Measurements from ENCODE around the gene ZNF345.

The ZNF345 gene

DNA sequence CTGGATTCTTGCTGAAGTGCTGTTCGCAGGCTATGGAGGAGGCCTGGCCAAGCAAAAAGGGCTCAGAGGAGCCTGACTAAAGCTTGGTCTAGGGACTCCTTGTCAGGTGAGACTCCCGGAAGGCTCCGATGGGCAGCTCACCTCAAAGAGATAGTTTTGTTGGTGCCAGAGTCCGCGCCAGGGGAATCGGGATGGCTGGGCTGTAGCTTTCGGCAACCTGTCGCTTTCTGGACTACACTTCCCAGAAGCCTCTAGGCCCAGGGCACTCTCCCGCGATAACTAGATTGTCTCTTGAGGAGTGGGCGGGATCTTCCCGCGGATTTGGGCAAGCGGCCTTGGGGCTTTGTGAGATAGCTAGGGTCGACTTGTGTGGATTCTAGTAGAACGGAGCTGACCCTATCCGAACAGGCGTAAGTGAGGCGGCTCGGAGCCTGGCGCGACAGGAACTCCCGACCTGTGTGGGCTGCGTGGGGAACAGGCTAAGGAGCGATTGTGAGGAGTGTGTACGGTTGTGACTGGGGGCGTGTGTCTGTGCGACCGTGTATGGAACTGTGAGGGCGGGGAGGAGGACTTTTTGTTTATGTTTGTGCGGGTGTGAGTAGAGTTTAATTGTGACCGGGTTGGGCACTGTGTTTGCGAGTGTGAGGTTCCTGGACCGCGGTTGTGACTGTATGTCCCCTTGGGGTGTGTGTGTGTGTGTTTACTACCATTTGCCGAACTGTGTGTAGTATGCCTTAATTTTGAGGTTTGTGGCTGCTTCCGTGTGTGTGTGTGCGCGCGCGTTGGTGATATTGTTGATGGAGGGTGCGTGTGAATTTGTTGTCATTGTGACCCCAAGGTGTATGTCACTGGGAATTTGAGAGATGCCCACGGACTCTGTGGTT, at the start of gene ZNF345:
ZNF345 (plus strand) TSS at position 318 of the 884 bp plus-strand sequence. CDS start 25,955 bp downstream, outside the sequence.
- DNase-seq, result peak; percentile 98

DNA sequence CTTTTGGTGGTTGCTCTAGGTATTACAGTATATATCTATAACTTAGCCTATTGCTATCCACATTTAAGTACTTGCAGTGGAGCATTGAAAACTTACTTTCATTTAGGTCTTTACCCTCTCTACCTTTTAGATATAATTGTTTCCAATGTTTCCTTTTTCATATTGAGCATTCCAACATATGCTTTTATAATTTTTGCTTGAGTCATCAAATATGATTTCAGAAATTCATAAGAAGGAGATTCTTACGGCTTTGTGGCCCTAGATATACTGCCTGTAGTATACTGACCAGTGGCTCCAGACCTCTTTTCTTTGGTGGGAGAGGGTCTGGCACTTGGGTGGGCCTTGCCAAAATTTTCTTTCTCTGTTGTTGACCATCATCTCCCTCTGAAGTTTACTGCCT, 45.3 kb upstream of the ZNF345 start:
- DNase-seq, result no peak

GRCh38 chr19:36807029-36807428, 43.6 kb upstream of the ZNF345 start:
- no peak for DNase-seq

GRCh38 chr19:36819130-36819630, 31.5 kb upstream of the ZNF345 start:
- no peak for DNase-seq

DNA sequence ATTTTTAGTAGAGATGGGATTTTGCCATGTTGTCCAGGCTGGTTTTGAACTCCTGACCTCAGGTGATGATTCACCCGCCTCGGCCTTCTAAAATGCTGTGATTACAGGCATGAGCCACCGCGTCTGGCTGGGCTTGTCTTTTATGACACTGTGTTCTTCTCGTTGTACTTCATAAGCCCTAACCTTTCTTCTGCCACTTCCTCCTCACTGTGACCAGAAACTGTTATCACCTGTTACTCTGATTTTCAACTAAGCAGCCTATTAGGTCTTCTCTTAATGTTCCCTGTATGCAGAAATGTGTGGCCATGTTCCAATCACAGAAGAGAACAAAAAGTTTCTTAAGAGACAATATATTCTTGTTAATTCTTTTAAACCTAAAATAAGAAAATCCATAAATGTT, 28.9 kb upstream of the ZNF345 start:
- DNase-seq, result no peak

DNA sequence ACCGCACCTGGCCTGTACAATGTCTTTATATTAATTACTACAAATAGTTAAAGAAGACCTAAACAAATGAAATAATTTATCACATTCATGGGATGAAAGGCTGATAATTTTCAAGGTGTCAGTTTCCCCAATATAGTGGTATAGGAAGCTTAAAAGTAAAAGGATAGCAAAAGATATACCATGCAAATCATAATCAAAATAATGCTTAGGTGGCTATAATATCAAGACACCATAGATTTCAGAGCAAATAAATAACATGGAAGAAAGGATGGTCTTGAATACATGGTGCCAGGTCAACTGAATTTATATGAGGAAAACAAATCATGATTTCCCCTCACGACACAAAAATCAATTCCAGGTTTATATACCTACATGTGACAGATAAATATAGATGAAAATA, 17.2 kb upstream of the ZNF345 start:
- no peak for DNase-seq

- peak; percentile 59 for DNase-seq
These were observed 13.3 kb upstream of the ZNF345 start for GRCh38 chr19:36837176-36837905.

GRCh38 chr19:36837906-36838783, 12.5 kb upstream of the ZNF345 start, which contains the start of gene ZNF790:
TSS of gene ZNF790 (minus strand) at chr19:36838387. CDS start at chr19:36825619, 12,768 bp downstream.
- peak; percentile 96 for DNase-seq

- DNase-seq, result no peak
These were observed 11.8 kb upstream of the ZNF345 start for GRCh38 chr19:36838784-36839324.

- DNase-seq, result no peak
These were observed 2.7 kb upstream of the ZNF345 start for GRCh38 chr19:36847968-36848367.

GRCh38 chr19:36849701-36850558, 746 bp upstream of the ZNF345 start:
- DNase-seq, result peak; percentile 95

DNA sequence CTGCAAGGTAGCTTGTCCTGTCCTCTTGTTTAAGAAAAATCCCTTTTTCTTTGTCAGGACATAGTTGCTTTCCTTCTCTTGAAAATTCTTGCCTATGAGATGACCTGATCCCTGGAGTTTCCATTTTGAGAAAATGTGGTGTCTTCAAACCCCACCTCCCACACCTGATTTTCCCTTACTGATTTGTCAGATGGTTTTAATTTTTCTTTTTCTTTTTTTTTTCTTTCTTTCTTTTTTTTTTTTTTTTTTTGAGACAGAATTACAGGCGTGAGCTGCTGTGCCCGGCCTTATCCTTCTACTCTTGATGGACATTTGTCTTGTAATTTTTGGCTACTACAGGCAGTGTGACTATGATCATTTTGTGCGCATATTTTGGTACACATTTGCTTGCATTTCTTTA, 1.2 kb downstream of the ZNF345 start:
- no peak for DNase-seq

- peak; percentile 15 for DNase-seq
These were observed 26.6 kb downstream of the ZNF345 start for GRCh38 chr19:36876993-36877938.

- peak; percentile 2 for DNase-seq
These were observed 41.2 kb downstream of the ZNF345 start for GRCh38 chr19:36891768-36892357.

DNA sequence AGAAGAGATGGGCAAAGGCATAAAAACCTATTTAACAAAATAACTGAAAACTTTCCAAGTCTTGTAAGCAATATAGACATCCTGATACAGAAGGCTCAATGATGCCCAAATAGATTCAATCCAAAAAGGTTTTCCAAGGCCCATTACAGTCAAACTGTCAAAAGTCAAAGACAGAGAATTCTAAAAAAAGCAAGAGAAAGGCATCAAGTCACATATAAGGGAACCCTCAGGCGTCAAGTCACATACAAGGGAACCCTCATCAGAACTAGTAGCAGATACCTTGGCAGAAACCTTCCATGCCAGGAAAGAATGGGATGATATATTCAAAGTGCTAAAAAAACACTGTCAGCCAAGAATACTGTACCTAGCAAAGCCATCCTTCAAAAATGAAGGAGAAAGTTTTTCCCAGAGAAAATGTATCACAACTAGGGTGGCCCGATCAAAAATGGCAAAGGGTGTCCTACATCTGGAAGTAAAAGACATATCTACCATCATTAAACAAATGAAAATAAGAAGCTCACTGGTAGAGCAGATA, 44.2 kb downstream of the ZNF345 start:
- no peak for DNase-seq

- no peak for DNase-seq
These were observed 47.7 kb downstream of the ZNF345 start for GRCh38 chr19:36898422-36898821.

DNA sequence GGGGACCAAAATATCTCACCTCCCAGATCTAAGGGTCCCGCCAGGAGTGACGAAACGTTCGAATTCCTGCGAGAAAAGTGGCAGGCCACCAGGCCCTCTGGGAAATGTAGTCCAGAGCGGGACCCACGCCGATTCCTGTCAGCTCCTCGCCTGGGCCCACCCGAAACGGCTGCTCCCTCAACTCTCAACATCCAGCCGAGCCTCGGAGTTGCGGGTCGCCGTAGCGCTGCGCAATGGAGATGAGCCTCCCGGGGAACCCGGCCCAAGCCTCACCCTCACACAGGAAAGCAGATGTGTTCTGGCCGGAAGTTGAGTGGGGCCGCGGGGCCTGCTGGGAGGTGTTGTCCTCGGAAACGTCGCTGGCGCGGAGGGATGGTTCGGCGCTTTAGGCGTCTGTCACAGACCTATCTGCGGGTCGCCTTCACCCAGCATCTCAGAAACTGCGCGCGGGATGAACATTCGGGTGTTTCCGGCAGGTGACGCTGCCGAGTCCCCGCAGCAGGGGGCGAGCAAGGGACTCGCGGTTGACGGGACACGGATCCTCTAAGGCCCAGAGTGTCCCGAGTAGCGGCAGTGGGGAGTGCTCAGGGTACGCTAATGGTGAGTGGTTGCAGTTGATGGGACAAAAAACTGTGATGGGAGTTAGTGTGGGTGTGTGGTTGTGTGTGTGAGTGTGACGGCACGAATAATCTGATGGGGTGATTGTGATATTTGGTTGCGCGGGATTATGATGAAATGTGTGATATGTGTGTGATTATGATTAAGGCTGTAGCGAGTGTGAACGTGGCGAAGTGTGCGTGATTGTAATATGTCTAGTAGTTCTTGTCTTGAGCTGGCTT, 65.5 kb downstream of the ZNF345 start, which contains the start of the genes ZNF568 and ZNF829:
ZNF568 (plus strand) TSS at position 341 of the 839 bp plus-strand sequence. CDS start 6,439 bp downstream, outside the sequence.
ZNF829 (minus strand) TSS at position 300 of the 839 bp plus-strand sequence. CDS start 1,124 bp downstream, outside the sequence.
- DNase-seq, result peak; percentile 95

GRCh38 chr19:36916991-36917390, 66.3 kb downstream of the ZNF345 start:
- DNase-seq, result peak; percentile 35
